ENCODE results near the gene CPD. TPM values are rescaled to one million over a fixed set of nuclear protein-coding genes. Genes with fewer than 3 reads are reported as not detected.

CPD gene
- polyA plus RNA-seq, 6 donors from 2014 or later: 3.7 to 10.8 (median 5.9) TPM

DNA sequence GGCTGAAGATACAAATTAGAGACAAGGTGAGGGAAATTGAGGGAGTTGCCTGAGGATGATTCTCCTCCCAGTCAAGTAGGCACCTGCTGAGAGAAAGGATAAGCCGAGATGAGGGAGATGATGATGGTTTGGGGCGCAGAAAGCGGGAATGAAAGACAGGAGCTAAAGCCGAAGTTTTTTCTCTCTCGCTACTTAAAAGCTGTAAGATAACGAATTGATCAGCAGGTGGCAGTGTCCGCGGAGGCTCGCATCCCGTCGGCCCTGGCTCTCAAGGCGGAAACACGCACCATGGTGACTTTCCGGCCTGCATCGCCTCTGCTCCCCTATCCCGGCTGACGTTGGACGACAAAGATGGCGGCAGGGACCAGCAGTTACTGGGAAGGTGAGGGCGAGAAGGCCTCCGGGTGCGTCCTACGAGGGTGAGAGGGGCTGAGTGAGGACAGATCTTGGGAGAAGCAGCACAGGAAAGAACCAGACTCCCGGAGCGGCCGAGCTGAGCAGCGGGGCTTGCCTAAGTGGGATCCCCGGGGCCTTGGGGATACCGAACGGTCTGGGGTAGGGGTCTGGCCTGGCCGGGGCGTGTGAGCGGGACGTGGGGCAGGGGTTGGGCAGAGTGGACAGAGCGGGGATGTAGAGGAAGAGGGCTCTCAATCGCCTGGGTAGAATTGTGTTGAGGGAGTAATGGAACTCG lies 98.5 kb downstream of the CPD start, which contains the start of gene GOSR1:
Gene GOSR1 (plus strand): TSS at position 326 of the 691 bp plus-strand sequence. CDS start 26 bp downstream, at position 352.
- Mint-ChIP-seq H3K27ac (peak within 1 kb of the TSS; percentile 98 to 100 (median 99)), H3K36me3 (peaks cover 0 to 5% of the 10 kb centered on the region in 2 donors), H3K27me3 (no peaks in the 10 kb centered on the region), H3K4me3 (peak within 1 kb of the TSS; percentile 95 to 100 (median 98)), H3K9me3 (no peaks in the 10 kb centered on the region), H3K4me1 (peaks cover 21 to 36% (median 24%) of the 10 kb centered on the region in 3 donors)
- DNase-seq: peak; percentile 87
- ATAC-seq (ENCODE audit: low read depth in 2 of 2): peak; percentile 95

DNA sequence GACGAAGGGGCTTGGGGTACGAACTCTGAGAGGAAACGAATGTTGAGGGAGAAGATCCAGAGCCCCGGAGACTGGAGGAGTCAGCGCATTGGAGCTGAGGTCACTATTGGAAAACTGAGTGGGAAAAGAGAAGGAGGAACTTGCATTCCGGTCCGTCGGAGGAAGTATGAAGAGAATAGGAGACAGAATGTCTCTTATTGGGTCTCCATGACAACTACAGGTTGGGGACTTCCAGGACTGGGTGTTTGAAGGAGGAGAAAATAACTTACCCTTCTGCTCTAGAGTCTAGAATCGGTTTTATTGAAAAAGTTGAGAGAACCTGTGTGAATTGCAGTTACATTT lies 99.0 kb downstream of the CPD start:
- no peaks in the 10 kb centered on the region for H3K9me3 Mint-ChIP-seq
- H3K4me3 Mint-ChIP-seq: peak overlapping the region; percentile 95 to 100 (median 98)
- H3K36me3 Mint-ChIP-seq: peaks cover 2 to 6% of the 10 kb centered on the region in 2 donors
- DNase-seq (peak; percentile 35), ATAC-seq (ENCODE audit: low read depth in 2 of 2) (peak; percentile 71 to 82)
- no peaks in the 10 kb centered on the region for H3K27me3 Mint-ChIP-seq
- H3K27ac Mint-ChIP-seq: peak overlapping the region; percentile 98 to 100 (median 99)
- H3K4me1 Mint-ChIP-seq: peaks cover 21 to 36% (median 24%) of the 10 kb centered on the region in 3 donors

DNA sequence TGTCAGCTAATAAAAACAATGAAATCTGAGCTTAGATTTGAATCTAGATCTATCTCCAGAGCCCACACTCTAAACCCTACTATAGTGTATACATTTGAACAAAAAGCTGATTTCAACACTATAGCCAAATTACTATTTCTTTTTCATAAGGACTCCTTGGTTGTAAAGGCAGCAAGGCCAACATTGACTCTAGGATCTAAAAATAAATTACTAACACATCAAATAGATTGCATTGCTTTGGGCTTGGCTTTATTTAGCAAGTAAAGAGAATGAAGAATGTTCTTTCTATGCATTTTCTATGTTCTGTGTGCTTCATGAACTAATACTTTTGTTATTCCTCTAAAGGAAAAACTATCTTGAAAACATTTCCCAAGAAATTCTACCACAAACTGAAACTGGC lies 103.8 kb downstream of the CPD start:
- no peak overlapping the region for H3K4me3 Mint-ChIP-seq
- peak overlapping the region in 1 of 6 donors; percentile 69 for H3K27ac Mint-ChIP-seq
- no peaks in the 10 kb centered on the region for H3K9me3 Mint-ChIP-seq
- DNase-seq (no peak), ATAC-seq (ENCODE audit: low read depth in 2 of 2) (no peak)
- peaks cover 8 to 21% of the 10 kb centered on the region in 2 donors for H3K36me3 Mint-ChIP-seq
- H3K4me1 Mint-ChIP-seq: peaks cover 8 to 29% (median 14%) of the 10 kb centered on the region in 3 donors
- H3K27me3 Mint-ChIP-seq: no peaks in the 10 kb centered on the region

DNA sequence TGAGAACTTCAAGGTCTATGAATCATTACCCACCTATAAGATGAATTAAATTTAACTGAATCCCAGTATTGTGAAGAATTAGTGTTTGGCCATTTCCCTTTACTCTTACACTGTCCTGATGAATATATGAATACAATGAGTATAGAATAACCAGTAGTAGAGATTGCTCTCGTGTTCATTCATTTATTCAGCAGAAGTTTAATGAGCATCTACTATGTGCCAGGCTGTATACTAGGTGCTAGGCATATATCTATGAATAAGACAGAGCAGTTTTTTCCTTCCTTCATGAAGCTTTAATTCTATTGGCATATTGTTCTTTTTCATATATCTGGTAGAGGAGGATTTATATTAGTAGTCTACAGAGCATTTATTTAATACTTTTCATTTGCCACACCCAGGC lies 104.4 kb downstream of the CPD start:
- Mint-ChIP-seq H3K4me3 (no peak overlapping the region), H3K4me1 (peaks cover 2 to 23% (median 8%) of the 10 kb centered on the region in 3 donors), H3K27ac (peak overlapping the region in 3 of 6 donors; percentile 24 to 75 (median 69)), H3K27me3 (no peaks in the 10 kb centered on the region), H3K36me3 (peaks cover 7 to 21% of the 10 kb centered on the region in 2 donors), H3K9me3 (no peaks in the 10 kb centered on the region)
- ATAC-seq (ENCODE audit: low read depth in 2 of 2): no peak
- DNase-seq: no peak

DNA sequence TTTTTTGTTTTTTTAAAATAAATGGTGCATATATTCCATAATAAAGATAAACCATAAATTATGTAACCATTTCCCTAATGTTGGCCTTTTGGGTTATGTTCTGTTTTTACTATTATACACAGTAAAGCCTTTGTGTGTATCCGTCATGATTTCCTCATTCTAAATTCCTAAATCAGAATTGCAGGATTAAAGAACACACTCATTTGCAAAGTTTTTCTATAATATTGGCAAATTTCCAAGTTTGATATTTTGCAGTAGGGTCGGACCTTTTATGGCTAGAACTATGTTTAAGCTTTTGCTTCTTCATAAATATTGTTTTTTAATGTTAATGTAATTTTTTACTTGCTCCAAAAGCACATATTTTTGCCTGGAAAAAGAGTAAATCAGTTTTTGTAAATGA lies 115.1 kb downstream of the CPD start:
- Mint-ChIP-seq H3K27me3 (no peaks in the 10 kb centered on the region), H3K27ac (no peak overlapping the region), H3K4me1 (peaks cover 0 to 8% (median 2%) of the 10 kb centered on the region in 3 donors), H3K36me3 (peaks cover 25 to 31% of the 10 kb centered on the region in 2 donors), H3K4me3 (no peak overlapping the region), H3K9me3 (no peaks in the 10 kb centered on the region)
- no peak for ATAC-seq (ENCODE audit: low read depth in 2 of 2)
- DNase-seq: no peak

DNA sequence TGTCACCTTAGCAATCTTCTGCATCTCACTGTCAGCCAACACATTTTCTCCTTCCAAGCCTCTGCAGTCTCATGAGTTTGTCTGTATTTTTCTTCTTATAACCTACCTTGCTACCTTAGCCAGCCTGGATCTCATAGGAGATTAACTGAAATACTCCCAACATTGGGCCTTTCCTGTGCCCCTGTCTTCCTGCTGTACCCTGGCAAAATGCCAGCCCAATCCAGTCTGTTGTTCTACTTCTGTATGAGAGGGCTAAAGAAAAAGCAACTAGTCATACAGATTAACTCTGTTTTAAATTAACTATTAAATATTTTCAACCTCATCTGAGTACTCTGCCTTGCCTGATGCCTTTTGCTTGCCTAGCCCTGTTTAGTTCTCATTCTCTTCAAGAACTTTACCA lies 116.9 kb downstream of the CPD start:
- H3K4me1 Mint-ChIP-seq: peaks cover 0 to 8% (median 5%) of the 10 kb centered on the region in 3 donors
- H3K27ac Mint-ChIP-seq: peak overlapping the region in 2 of 6 donors; percentile 26 to 31
- DNase-seq (no peak), ATAC-seq (ENCODE audit: low read depth in 2 of 2) (no peak)
- no peak overlapping the region for H3K4me3 Mint-ChIP-seq
- no peaks in the 10 kb centered on the region for H3K27me3 Mint-ChIP-seq
- no peaks in the 10 kb centered on the region for H3K9me3 Mint-ChIP-seq
- peaks cover 20 to 31% of the 10 kb centered on the region in 2 donors for H3K36me3 Mint-ChIP-seq

DNA sequence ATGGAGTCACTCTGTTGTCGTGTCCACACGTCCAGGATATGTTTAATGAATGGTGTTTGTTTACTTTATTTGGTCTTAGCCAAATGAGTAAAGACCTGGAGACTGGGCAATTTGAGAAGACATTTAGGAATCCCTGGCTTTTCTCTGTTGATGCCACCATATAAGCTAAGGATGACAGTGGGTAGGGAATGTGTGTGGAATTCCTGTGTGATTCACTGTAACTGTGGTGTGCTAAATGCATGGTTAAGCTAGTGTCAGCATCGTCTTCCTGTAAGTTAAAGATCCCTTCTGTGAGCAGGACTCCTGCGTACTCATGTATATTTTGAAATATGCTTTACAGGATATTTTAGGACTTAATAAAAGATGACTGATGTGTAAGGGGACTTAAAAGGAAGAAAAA lies 124.8 kb downstream of the CPD start:
- H3K36me3 Mint-ChIP-seq: peaks cover 6 to 11% of the 10 kb centered on the region in 2 donors
- H3K27me3 Mint-ChIP-seq: no peaks in the 10 kb centered on the region

DNA sequence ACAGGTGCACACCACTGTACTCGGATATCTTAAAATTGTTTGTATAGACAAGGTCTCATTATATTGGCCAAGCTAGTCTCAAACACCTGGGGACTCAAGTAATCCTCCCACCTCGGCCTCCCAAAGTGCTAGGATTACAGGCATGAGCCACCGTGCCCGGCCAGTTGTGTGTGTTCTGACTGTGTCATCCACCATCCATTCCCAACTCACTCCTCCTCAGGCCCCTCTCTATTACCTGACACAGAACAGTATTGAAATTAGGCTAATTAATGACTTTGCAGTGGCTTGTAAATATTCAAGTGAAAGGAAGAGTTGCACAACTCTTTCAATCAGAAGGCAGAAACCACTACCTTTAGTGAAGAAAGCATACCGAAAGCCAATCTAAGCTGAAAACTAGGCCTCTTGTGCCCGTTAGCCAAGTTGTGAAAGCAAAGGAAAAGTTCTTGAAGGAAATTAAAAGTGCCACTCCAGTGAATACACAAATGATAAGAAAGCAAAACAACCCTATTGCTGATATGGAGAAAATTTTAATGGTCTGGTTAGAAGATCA lies 127.2 kb downstream of the CPD start:
- no peaks in the 10 kb centered on the region for H3K9me3 Mint-ChIP-seq
- ATAC-seq (ENCODE audit: low read depth in 2 of 2): no peak
- H3K4me1 Mint-ChIP-seq: peaks cover 0 to 8% (median 0%) of the 10 kb centered on the region in 3 donors
- no peak overlapping the region for H3K4me3 Mint-ChIP-seq
- H3K36me3 Mint-ChIP-seq: peaks cover 5 to 11% of the 10 kb centered on the region in 2 donors
- no peaks in the 10 kb centered on the region for H3K27me3 Mint-ChIP-seq
- DNase-seq: no peak
- peak overlapping the region in 1 of 6 donors; percentile 9 for H3K27ac Mint-ChIP-seq

More for the DNA sequence above, 124.8 kb downstream of the CPD start:
- no peak overlapping the region for H3K4me3 Mint-ChIP-seq
- no peak for ATAC-seq (ENCODE audit: low read depth in 2 of 2)
- DNase-seq: no peak
- H3K9me3 Mint-ChIP-seq: no peaks in the 10 kb centered on the region
- H3K27ac Mint-ChIP-seq: no peak overlapping the region
- H3K4me1 Mint-ChIP-seq: peaks cover 0 to 8% (median 5%) of the 10 kb centered on the region in 3 donors

DNA sequence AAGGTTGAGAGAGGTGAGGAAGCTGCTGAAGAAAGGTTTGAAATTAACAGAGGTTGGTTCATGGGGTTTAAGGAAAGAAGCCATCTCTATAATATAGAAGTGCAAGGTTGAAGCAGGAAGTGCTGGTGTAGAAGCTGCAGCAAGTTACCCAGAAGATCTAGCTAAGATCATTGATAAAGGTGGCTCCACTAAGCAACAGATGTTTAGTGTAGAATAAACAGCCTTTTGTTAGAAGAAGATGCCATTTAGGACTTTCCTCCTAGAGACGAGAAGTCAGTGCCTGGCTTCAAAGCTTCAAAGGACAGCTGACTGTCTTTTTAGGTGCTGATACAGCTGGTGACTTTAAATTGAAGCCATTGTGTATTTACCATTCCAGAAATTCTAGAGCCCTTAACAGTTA lies 127.8 kb downstream of the CPD start:
- no peak for DNase-seq

DNA sequence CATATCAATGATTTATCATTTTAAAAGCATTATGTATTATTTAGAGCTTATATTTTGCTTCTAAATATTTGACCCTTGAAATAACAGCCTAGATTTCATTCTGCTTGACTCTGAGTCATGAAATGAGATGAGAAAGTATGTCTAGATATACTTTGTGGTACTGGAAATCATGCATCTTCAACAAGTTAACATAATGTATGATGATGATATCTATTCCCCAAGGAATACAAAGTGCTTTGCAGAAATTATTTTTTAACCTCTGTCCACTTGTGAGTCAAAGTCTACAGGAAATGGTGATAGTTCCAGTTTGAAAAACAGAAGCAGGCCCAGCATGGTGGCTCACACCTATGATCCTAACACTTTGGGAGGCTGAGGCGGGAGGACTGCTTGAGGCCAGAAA lies 134.6 kb downstream of the CPD start:
- Mint-ChIP-seq H3K36me3 (peaks cover 7 to 13% of the 10 kb centered on the region in 2 donors), H3K4me1 (peaks cover 7 to 11% (median 10%) of the 10 kb centered on the region in 3 donors), H3K27ac (no peak overlapping the region), H3K9me3 (no peaks in the 10 kb centered on the region), H3K27me3 (no peaks in the 10 kb centered on the region), H3K4me3 (no peak overlapping the region)
- DNase-seq (no peak), ATAC-seq (ENCODE audit: low read depth in 2 of 2) (no peak)

More for the DNA sequence above, 127.8 kb downstream of the CPD start:
- no peaks in the 10 kb centered on the region for H3K27me3 Mint-ChIP-seq
- ATAC-seq (ENCODE audit: low read depth in 2 of 2): no peak
- H3K4me3 Mint-ChIP-seq: no peak overlapping the region
- no peaks in the 10 kb centered on the region for H3K9me3 Mint-ChIP-seq
- peak overlapping the region in 1 of 6 donors; percentile 9 for H3K27ac Mint-ChIP-seq
- peaks cover 0 to 11% of the 10 kb centered on the region in 2 donors for H3K36me3 Mint-ChIP-seq
- peaks cover 0 to 8% (median under 1%) of the 10 kb centered on the region in 3 donors for H3K4me1 Mint-ChIP-seq

DNA sequence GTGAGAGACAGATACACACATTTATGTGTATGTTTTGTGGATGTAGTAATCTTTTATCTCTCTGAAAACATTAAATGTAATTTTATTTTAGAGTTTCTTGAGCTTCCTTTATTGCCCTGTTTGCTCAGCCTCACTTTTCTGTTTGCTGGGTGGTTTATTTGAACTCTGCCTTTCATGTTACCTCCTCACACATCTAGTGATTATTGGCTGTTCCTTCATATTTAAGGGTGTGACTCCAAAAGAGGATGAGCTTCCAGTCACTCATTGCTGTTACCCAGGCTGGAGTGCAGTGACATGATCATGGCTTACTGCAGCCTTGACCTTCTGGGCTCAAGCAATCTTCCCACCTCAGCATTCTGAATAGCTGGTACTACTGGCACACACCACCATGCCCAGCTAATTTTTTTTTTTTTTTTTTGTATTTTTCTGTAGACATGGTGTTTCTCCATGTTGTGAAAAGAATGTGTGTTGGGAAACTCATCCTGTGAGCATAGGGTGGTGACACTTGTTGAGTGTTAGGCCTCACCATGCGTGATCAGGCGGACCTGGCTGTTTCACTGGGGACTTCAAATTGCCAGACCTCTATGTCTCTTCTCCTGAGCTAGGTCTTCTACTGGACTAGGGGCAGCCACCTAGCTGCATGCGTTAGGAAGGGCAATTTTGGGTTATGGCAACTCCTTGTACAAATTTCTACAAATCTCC lies 136.3 kb downstream of the CPD start:
- no peak overlapping the region for H3K27ac Mint-ChIP-seq
- no peak for ATAC-seq (ENCODE audit: low read depth in 2 of 2)
- peaks cover 12 to 13% of the 10 kb centered on the region in 2 donors for H3K36me3 Mint-ChIP-seq

DNA sequence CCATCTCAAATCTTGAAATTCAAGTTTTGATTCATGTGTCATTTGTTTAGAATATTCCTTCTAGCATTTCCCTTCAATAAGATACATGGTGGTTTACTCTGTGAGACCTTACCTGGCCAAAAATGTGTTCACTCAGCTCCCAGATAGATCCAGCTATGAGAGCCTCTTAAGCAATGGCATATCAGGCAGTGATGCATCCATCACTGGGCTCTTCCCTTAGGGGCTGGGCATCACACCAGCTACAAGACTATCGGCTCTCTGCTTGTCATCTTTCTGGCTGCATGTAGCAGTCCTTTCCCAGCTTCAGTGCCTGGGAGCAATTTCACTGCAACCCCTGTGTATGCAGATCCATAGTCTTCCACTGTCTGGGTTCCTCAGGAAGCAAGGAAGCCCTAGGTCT lies 139.1 kb downstream of the CPD start:
- no peak for DNase-seq
- Mint-ChIP-seq H3K36me3 (peaks cover 20 to 24% of the 10 kb centered on the region in 2 donors), H3K27ac (peak overlapping the region in 3 of 6 donors; percentile 39 to 66 (median 42)), H3K4me1 (peaks cover 6 to 11% (median 10%) of the 10 kb centered on the region in 3 donors), H3K27me3 (no peaks in the 10 kb centered on the region), H3K4me3 (no peak overlapping the region), H3K9me3 (peaks cover 0 to 2% (median 0%) of the 10 kb centered on the region in 7 donors)
- ATAC-seq (ENCODE audit: low read depth in 2 of 2): no peak

More for the DNA sequence above, 136.3 kb downstream of the CPD start:
- Mint-ChIP-seq H3K27me3 (no peaks in the 10 kb centered on the region), H3K4me1 (peaks cover 8 to 11% (median 10%) of the 10 kb centered on the region in 3 donors), H3K4me3 (no peak overlapping the region), H3K9me3 (no peaks in the 10 kb centered on the region)
- no peak for DNase-seq

DNA sequence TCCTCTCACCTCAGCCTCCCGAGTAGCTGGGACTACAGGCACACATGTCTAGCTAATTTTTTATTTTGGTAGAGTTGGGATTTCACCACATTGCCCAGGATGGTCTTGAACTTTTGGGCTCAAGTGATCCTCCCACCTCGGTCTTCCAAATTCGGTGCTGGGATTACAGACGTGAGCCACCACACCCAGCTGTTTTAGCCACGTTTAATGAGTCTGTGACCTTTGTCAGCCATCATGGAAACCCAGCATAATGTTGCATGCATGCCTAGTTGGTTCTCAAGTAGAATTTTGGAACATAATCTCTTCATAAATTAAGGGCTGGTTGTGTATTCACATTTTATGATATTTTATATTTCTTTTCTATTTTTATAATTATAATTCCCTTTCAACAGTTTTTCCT lies 140.4 kb downstream of the CPD start:
- Mint-ChIP-seq H3K4me1 (peaks cover 6 to 11% (median 7%) of the 10 kb centered on the region in 3 donors), H3K4me3 (no peak overlapping the region), H3K9me3 (peaks cover 0 to 2% (median 0%) of the 10 kb centered on the region in 7 donors), H3K36me3 (peaks cover 20% of the 10 kb centered on the region in 2 donors), H3K27ac (peak overlapping the region in 1 of 6 donors; percentile 53), H3K27me3 (no peaks in the 10 kb centered on the region)
- DNase-seq: no peak
- ATAC-seq (ENCODE audit: low read depth in 2 of 2): no peak
